Neural progenitor cell (in vitro differentiated cells): ENCODE data around the gene SARDH. TPM values are rescaled to one million over a fixed set of nuclear protein-coding genes. Genes with fewer than 3 reads are reported as not detected.
A peak's percentile ranks its signal among the peaks of the same experiment; 100 is the strongest.

Source experiments
- DNase-seq: peaks from one replicate; pipeline ENCODE4 v3.0.0-alpha.2; 2016; ENCODE audit warnings: low spot score
- H2AFZ ChIP-seq: fragments of 200-600 bp; sonication (generic); replicated peaks from 2 replicates; pipeline ENCODE4 v1.6.1; 2016; ENCODE audit warnings: antibody characterized with exemption
- H3F3A ChIP-seq: fragments of 200-600 bp; sonication (generic); 2 replicates; pipeline ENCODE4 v1.6.1; 2016; ENCODE audit warnings: antibody characterized with exemption, low read depth
- H3K27ac ChIP-seq: fragments of 200-600 bp; sonication (generic); 2 replicates; pipeline ENCODE4 v1.5.1; 2016; ENCODE audit warnings: mild to moderate bottlenecking
- H3K27me3 ChIP-seq: fragments of 200-600 bp; sonication (generic); 2 replicates; pipeline ENCODE4 v1.6.1; 2016; ENCODE audit warnings: mild to moderate bottlenecking, moderate library complexity
- H3K36me3 ChIP-seq: fragments of 200-600 bp; sonication (generic); 2 replicates; pipeline ENCODE4 v1.5.1; 2016
- H3K4me1 ChIP-seq: fragments of 200-600 bp; sonication (generic); 2 replicates; pipeline ENCODE4 v1.6.1; 2016; ENCODE audit warnings: mixed run types
- H3K4me2 ChIP-seq: fragments of 200-600 bp; sonication (generic); 2 replicates; pipeline ENCODE4 v1.6.1; 2016
- H3K4me3 ChIP-seq: fragments of 200-600 bp; sonication (generic); 2 replicates; pipeline ENCODE4 v1.5.1; 2016
- H3K79me2 ChIP-seq: fragments of 200-600 bp; sonication (generic); 2 replicates; pipeline ENCODE4 v1.6.1; 2016; ENCODE audit warnings: low read depth
- H3K9ac ChIP-seq: fragments of 200-600 bp; sonication (generic); 2 replicates; pipeline ENCODE4 v1.6.1; 2016
- H3K9me3 ChIP-seq: fragments of 200-600 bp; sonication (generic); 2 replicates; pipeline ENCODE4 v1.5.1; 2016; ENCODE audit warnings: low read depth
- H4K20me1 ChIP-seq: fragments of 200-600 bp; sonication (generic); 2 replicates; pipeline ENCODE4 v1.6.1; 2016; ENCODE audit warnings: low read depth
- H3K27ac Mint-ChIP-seq: 3 replicates; pipeline ENCODE4 v1.8.0; 2021; ENCODE audit warnings: mixed read lengths
- H3K27me3 Mint-ChIP-seq: 2 replicates; pipeline ENCODE4 v1.8.0; 2022; ENCODE audit warnings: low read depth, mild to moderate bottlenecking, inconsistent platforms, moderate library complexity, mixed read lengths; ENCODE audit not compliant: insufficient read depth
- H3K36me3 Mint-ChIP-seq: 3 replicates; pipeline ENCODE4 v1.8.0; 2021; ENCODE audit warnings: mixed read lengths
- H3K4me1 Mint-ChIP-seq: 3 replicates; pipeline ENCODE4 v1.8.0; 2021; ENCODE audit warnings: mixed read lengths
- H3K4me3 Mint-ChIP-seq: 3 replicates; pipeline ENCODE4 v1.8.0; 2021; ENCODE audit warnings: mild to moderate bottlenecking, moderate library complexity, mixed read lengths
- H3K9me3 Mint-ChIP-seq: 3 replicates; pipeline ENCODE4 v1.8.0; 2020; ENCODE audit warnings: mixed read lengths
- CTCF ChIP-seq: fragments of 200-600 bp; sonication (generic); IDR thresholded peaks from 2 replicates; pipeline ENCODE4 v1.5.1; 2017; ENCODE audit warnings: antibody characterized with exemption, mild to moderate bottlenecking
- EZH2 ChIP-seq: fragments of 200-600 bp; sonication (generic); IDR thresholded peaks from 2 replicates; pipeline ENCODE4 v1.6.1; 2017; ENCODE audit warnings: antibody characterized with exemption, mild to moderate bottlenecking, moderate library complexity
- EZH2phosphoT487 ChIP-seq: fragments of 200-600 bp; sonication (generic); IDR thresholded peaks from 2 replicates; pipeline ENCODE4 v1.6.1; 2017; ENCODE audit warnings: antibody characterized with exemption
- total RNA-seq: library from RNA; depleted of rRNA; stranded (reverse); fragments of >200 nt; gene quantifications from 2 replicates; pipeline ENCODE4 v1.2.3, GENCODE V29; 2015; ENCODE audit warnings: low replicate concordance

SARDH gene
- total RNA-seq, 1 donor from 2014 or later, result 3.9 TPM

GRCh38 chr9:133735931-133736330, 2.2 kb downstream of the SARDH start:
- TF ChIP-seq CTCF, result no peak
- TF ChIP-seq EZH2, result no peak
- TF ChIP-seq EZH2phosphoT487, result no peak
- H3K4me1 ChIP-seq, result peaks cover 19% of the 10 kb centered on the region
- no peaks in the 10 kb centered on the region for H3K36me3 Mint-ChIP-seq
- H2AFZ ChIP-seq, result no peak overlapping the region
- H3K4me2 ChIP-seq, result no peak overlapping the region
- H3K4me3 ChIP-seq, result no peak overlapping the region
- no peaks in the 10 kb centered on the region for H3K9me3 ChIP-seq
- no peak overlapping the region for H3K27ac Mint-ChIP-seq
- no peaks in the 10 kb centered on the region for H3K27me3 ChIP-seq
- H3K27me3 Mint-ChIP-seq, result peaks cover 3% of the 10 kb centered on the region
- H3K9me3 Mint-ChIP-seq, result no peaks in the 10 kb centered on the region
- H3K9ac ChIP-seq, result no peak overlapping the region
- no peaks in the 10 kb centered on the region for H3K79me2 ChIP-seq
- no peaks in the 10 kb centered on the region for H3K36me3 ChIP-seq
- DNase-seq, result peak; percentile 0
- no peaks in the 10 kb centered on the region for H3F3A ChIP-seq
- no peak overlapping the region for H3K27ac ChIP-seq
- no peaks in the 10 kb centered on the region for H4K20me1 ChIP-seq
- peaks cover 20% of the 10 kb centered on the region for H3K4me1 Mint-ChIP-seq
- H3K4me3 Mint-ChIP-seq, result no peak overlapping the region

- Histone ChIP-seq H3K4me1 (peaks cover 19% of the 10 kb centered on the region), H3K4me3 (no peak overlapping the region), H3K36me3 (no peaks in the 10 kb centered on the region), H3F3A (no peaks in the 10 kb centered on the region), H3K27me3 (no peaks in the 10 kb centered on the region), H3K9me3 (no peaks in the 10 kb centered on the region), H3K79me2 (no peaks in the 10 kb centered on the region), H3K27ac (no peak overlapping the region), H4K20me1 (no peaks in the 10 kb centered on the region), H3K4me2 (peak overlapping the region; percentile 53), H2AFZ (peak overlapping the region; percentile 72), H3K9ac (no peak overlapping the region)
- peaks cover 20% of the 10 kb centered on the region for H3K4me1 Mint-ChIP-seq
- peak; percentile 36 for DNase-seq
- no peaks in the 10 kb centered on the region for H3K9me3 Mint-ChIP-seq
- TF ChIP-seq CTCF (no peak), EZH2phosphoT487 (no peak), EZH2 (no peak)
- peaks cover 5% of the 10 kb centered on the region for H3K27me3 Mint-ChIP-seq
- H3K27ac Mint-ChIP-seq, result no peak overlapping the region
- H3K4me3 Mint-ChIP-seq, result no peak overlapping the region
- no peaks in the 10 kb centered on the region for H3K36me3 Mint-ChIP-seq
Measured at GRCh38 chr9:133735415-133735775, 2.8 kb downstream of the SARDH start.

GRCh38 chr9:133734590-133735414, 3.4 kb downstream of the SARDH start:
- no peaks in the 10 kb centered on the region for H3K9me3 Mint-ChIP-seq
- no peaks in the 10 kb centered on the region for H3K27me3 ChIP-seq
- H3K79me2 ChIP-seq, result no peaks in the 10 kb centered on the region
- peak; percentile 1 for DNase-seq
- peak overlapping the region; percentile 21 for H3K4me3 Mint-ChIP-seq
- TF ChIP-seq CTCF (no peak), EZH2phosphoT487 (no peak), EZH2 (no peak)
- H3K4me2 ChIP-seq, result peak overlapping the region; percentile 53
- no peaks in the 10 kb centered on the region for H3K9me3 ChIP-seq
- H3K4me3 ChIP-seq, result no peak overlapping the region
- H3K9ac ChIP-seq, result no peak overlapping the region
- no peaks in the 10 kb centered on the region for H3F3A ChIP-seq
- H3K27ac Mint-ChIP-seq, result no peak overlapping the region
- H3K36me3 ChIP-seq, result no peaks in the 10 kb centered on the region
- no peaks in the 10 kb centered on the region for H4K20me1 ChIP-seq
- peaks cover 20% of the 10 kb centered on the region for H3K4me1 Mint-ChIP-seq
- peaks cover 19% of the 10 kb centered on the region for H3K4me1 ChIP-seq
- peak overlapping the region; percentile 72 for H2AFZ ChIP-seq
- H3K27me3 Mint-ChIP-seq, result peaks cover 5% of the 10 kb centered on the region
- H3K27ac ChIP-seq, result no peak overlapping the region
- H3K36me3 Mint-ChIP-seq, result no peaks in the 10 kb centered on the region
